HG03280 (cell line): Measurements from ENCODE around the gene MYH13.
A peak's percentile ranks its signal among the peaks of the same experiment; 100 is the strongest.
"Not testable (repeated sequence)": the region's sequence is repeated elsewhere in the genome, so short reads cannot be mapped to it uniquely, and the experiment has no call there.

Experiments
- ATAC-seq: cut with Tn5 transposase; IDR thresholded peaks from one replicate; pipeline ENCODE4 v1.9.1; 2021; ENCODE audit warnings: mild to moderate bottlenecking, moderate library complexity; ENCODE audit not compliant: unreplicated experiment

MYH13 gene

GRCh38 chr17:10306585-10306984 is 66.2 kb downstream of the MYH13 start:
- ATAC-seq, result no peak

DNA sequence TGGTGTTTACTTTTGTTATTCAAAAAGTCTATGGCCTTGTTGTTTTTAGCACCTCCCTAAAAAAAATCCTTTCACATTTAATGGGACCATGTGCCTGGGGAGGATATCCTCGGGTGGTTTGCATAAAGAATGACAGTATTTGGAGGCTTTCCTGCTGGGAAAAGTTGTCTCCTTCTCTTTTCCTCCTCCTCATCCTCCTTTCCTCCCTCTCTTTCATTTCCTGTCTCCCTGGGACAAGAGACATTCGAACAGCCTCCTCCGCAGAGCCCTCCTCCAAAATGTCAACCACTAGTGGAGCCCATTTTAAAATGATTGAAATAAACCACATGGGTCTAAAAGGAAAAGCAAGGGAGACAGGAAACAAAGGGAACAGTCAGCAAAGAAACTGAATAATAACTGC is 67.4 kb downstream of the MYH13 start:
- ATAC-seq, result no peak

DNA sequence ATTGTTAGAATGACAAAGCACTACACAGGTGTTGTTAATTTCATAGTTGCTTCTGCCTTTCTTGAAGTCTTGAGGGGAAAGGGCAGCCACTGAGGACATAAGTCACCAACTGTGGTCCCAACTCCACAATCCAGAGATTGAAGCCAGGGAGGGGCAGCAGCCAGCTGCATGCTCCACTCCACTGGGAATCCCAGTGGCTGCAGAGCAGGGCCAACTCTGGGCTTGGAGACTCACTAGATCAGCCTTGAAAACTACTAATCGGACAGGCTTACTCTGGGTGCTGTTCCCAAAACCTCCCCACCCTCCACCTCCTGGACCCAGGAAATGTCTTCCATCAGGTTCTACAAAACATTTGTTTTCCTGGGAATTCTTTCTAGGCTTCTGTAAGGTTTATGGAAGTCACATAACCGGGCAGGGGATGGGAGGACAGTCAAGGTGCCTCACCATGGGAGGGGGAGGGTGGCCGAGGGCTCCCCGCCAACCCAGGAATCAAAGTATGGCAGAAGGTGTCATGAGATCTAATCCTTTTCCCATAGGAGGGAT is 68.0 kb downstream of the MYH13 start:
- no peak for ATAC-seq

- ATAC-seq, result no peak
Observed at GRCh38 chr17:10297691-10298090, 75.1 kb downstream of the MYH13 start.

GRCh38 chr17:10295728-10296343 is 77.0 kb downstream of the MYH13 start:
- no peak for ATAC-seq

DNA sequence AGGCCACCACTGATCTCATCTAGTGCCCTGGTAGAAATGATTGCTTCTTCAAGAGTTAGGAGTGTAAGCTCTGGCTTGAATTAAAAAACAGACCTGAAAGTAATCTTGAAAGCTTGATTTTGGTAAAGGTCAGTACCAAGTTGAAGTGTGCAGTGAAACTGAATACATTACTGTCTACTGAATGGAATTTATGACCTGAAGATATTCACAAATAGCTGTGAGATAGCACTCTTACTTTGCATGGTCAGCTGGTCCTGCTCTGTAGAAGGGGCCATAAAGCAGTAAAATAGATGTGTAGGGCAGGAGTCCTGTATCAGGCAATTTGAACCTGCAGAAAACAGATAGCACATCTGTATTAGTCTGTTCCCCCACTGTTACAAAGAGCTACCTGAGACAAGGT is 78.6 kb downstream of the MYH13 start:
- ATAC-seq, result peak; percentile 57

GRCh38 chr17:10292057-10292937 is 80.5 kb downstream of the MYH13 start:
- ATAC-seq, result peak; percentile 66

DNA sequence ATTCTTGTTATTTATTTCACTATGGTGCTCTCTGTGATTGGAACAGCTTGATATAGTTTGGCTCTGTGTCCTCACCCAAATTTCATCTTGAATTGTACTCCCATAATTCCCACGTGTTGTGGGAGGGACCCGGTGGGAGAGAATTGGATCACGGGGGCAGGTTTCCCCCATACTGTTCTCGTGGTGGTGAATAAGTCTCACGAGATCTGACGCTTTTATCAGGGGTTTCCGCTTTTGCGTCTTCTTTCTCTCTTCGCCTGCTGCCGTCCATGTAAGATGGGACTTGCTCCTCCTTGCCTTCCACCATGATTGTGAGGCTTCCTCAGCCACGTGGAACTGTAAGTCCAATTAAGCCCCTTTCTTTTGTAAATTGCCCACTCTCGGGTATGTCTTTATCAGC is 81.2 kb downstream of the MYH13 start:
- not testable (repeated sequence) for ATAC-seq

DNA sequence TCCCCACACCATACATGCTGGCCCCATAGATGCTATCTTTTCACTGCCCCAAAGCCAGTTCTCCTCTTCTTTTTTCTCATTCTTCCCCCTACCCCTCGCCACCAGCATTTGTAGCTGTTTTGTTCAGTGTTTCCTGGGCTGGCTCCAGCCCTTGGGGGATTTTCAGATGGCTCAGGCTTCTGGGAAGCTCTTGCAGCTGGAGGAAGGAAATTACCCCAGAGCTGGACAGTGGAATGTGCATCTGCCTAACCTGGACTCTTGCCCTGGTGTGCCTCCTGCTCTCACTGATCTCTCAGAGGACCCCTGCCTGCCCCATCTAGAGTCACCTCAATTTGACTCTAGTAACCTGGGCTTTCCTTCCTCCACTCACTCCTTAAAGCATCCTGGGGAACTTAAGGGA is 82.8 kb downstream of the MYH13 start:
- ATAC-seq, result no peak

DNA sequence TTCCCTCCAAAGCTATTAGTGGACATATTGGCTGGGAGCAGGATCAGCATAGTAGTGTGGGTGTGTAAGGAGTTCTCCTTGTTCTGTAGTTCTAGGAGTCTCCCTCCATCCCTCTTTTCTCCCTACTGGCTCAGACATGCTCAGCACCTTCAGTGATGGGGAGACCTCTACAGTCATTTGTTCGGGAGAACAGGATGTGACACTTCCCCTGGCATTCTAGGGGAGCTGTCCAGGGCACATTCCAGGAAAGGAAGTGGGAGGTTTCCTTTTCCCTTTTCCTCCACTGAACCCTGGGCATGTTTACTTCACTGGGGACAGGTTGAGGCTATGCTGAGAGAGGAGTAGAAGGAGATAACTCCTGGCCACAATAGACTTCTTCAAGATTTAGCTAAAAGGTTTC is 86.5 kb downstream of the MYH13 start:
- no peak for ATAC-seq

DNA sequence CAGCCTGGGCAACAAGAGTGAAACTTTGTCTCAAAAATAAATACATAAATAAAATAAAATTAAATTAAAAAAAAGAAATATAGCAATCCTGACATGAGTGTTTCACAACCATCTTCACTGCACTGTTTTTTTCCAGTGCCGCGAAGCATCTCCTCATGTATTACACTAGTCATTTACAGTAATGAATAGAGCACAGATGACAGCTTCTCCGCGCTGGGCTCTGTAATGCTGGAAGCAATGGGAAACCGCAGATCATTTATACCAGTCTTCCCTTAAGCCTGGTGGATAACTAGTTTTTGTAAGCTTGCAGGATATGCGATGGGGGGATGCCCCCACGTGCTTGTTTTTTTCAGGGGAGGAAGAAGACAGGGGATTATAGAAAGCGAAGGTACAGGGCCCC is 86.9 kb downstream of the MYH13 start:
- no peak for ATAC-seq

DNA sequence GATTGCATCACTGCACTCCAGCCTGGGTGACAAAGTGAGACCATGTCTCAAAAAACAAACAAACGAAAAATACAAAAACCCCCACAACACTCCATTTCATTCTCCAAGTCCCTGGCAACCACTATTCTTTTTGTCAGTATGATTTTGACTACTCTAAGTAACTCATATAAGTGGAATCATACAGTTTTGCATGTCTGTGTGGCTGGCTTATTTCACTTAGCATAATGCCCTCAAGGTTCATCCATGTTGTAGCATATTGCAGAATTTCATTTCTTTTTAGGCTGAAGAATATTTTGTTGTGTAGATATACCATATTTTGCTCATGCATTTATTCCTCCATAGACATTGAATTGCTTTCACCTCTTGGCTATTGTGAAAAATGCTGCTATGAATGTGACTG is 92.7 kb downstream of the MYH13 start:
- no peak for ATAC-seq

DNA sequence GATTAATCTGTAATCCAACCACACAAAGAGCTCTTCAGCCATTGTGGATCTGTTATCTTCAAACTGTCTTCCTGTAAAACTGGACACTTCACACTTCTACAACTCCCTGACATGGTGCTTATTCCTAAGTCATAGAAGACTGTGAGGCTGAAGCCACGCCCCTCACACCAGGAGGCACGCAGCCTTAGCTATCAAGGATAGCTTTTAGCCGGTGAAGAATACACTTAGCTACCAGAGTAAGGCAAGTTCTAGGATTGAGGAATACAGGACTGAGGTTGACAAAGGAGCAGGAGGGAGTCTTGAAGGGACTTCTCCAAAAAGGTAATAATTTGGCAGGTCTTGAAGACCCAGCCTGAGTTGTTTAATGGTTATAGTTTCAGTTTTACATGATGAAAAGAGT is 94.6 kb downstream of the MYH13 start:
- ATAC-seq, result no peak

GRCh38 chr17:10276436-10276835 is 96.4 kb downstream of the MYH13 start:
- no peak for ATAC-seq

DNA sequence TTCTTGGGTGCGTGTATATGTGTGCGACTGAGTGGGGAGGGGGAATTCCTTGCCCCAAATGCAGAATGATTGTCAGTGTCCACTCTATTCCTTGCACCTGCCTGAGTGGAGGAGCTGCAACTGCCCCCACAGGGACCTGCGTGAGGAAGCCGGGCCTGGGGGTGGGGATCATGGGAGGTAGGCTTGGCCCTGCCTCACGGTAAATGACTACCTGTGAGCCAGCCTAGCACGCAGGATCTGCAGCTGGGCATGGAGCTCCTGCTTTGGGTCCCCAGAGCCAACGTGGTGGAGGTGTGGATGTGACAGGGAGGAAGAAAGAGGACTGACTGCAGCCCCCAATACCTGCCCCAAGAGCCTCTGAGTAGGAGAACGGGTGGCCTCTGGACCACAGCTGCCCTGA is 97.4 kb downstream of the MYH13 start:
- ATAC-seq, result no peak

GRCh38 chr17:10271106-10271562 is 101.7 kb downstream of the MYH13 start:
- no peak for ATAC-seq

GRCh38 chr17:10270258-10270657 is 102.5 kb downstream of the MYH13 start:
- ATAC-seq, result no peak

DNA sequence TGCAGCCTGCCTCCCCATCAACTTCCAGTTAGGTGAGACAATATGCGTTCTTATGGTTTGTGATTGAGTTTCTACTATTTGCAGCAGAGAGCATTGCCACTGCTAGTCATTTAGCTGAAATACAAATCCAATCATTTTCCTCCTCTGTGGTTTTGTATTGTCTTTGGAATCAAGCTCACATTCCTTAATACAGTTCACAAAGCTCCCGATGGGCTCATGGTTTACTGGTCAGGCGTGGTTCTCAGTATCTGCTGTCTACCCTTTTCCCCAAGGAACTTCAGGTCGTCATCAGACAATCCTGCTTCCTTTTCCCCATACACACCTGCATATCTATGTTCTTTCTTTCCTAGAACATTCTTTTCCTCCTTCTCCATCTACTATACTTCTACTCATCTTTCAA is 104.8 kb downstream of the MYH13 start:
- no peak for ATAC-seq

DNA sequence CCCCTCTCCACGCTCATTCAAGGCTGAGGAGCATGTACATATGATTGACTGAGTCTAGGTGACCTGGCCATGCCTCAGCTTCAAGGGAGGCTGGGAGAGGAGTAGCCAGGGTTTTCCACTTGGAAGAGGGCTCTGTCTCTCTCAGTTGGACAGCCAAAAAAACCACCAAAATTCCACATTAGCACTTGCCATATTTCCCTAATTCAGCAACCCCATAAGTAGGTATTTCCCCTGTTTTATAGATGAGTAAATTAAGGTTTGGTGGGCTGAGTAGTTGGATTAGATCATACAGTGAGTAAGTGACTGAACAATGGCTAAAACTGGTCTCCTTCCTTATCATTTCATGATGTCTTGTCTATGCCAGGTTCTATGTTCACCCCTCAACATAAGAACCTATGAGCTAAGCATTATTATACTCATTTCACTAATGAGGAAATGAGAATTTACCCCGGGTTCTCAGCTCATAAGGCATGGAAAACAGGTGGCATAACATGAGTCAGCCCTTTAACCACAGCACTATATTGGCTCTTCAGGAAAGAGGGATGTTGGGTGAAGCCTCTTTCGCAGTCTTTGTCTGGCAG is 106.4 kb downstream of the MYH13 start:
- ATAC-seq, result no peak

GRCh38 chr17:10265100-10265810 is 107.6 kb downstream of the MYH13 start:
- ATAC-seq, result no peak

GRCh38 chr17:10264051-10264450 is 108.8 kb downstream of the MYH13 start:
- ATAC-seq, result no peak
